ENCODE measurements around the gene DAGLB.

DNA sequence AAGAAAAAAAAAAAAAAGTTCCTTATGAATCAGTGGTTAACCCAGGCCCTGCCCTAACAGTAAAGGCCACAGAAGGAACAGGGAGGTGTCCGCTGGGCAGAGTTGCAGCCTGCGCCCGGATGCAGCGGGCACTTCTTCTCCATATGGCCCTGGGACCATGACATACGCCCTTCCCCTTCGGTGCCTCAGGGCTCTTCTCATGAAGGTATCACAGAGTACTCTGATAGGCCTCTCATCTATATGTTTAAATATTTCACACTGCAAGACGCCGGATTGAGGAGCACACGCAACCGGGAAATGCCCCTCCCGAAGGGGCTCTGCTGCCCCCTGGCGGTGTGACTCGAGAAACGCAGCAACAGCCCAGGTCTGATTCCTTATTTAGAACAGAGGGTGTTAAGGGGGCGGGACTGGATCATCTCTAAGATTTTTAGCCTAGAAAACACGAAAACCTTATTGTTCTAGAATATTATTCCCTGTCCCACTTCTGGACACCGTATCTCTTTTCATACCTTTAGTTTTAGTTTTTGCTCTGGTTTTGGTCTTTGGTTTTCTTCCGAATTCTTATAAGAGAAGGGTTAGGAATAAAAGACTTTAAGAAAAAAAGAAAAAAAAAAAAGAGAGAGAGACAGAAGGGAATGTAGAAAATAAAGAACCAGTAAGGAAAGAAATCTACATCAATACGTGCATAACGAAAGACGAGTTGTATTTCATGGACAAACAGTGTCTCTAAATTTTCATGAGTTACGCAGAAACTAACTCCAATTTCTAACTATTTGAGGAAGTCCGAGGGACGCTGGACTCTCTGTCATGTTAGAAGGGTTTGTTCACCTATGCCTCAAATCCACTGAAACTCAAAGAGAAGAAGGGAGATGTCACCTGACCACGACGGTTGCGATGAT lies 12.0 kb downstream of the DAGLB start:
- no peak for TF ChIP-seq POLR2A (IDR thresholded peaks at IDR 0.05; ENCODE audit: low read length)
- no peak for TF ChIP-seq GATA1 (IDR thresholded peaks at IDR 0.05; ENCODE audit: low read depth, low read length)

Data from erythroblast (primary cell).